ENCODE results near the gene SLC2A2.
"Not testable (repeated sequence)": the region's sequence is repeated elsewhere in the genome, so short reads cannot be mapped to it uniquely, and the experiment has no call there.

The SLC2A2 gene

DNA sequence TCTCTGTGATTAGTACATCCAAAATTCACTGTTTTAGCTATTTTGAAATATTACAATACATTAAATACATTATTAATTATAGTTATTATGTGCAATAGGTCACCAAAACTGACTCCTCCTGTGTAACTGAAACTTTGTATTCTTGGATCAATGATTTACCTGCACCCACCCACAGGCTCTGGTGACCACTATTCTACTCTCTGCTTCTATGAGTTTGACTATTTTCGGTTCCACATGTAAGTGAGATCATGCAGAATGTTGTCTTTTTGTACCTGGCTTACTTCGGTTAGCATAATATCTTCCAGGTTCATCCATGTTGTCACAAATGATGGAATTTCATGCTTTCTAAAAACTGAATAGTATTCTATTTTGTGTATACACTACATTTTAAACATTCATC lies 43.8 kb downstream of the SLC2A2 start:
- DNase-seq: no peak

DNA sequence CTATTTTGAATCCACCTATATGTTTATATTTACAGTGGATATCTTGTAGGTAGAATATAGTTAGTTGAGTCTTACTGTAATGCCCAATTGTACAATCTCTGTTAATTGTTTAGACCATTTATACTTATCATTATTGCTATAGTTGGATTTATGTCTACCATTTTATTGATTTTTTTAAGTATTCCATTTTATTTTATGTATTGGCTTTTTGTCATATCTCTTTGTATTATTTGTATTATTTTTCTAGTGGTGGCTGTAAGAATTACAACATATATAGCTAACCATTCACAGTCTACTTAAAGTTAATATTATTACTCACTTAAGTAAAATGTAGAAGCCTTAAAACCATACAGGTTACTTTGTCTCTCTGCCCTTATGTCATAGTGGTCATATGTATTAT lies 46.1 kb downstream of the SLC2A2 start:
- no peak for DNase-seq

DNA sequence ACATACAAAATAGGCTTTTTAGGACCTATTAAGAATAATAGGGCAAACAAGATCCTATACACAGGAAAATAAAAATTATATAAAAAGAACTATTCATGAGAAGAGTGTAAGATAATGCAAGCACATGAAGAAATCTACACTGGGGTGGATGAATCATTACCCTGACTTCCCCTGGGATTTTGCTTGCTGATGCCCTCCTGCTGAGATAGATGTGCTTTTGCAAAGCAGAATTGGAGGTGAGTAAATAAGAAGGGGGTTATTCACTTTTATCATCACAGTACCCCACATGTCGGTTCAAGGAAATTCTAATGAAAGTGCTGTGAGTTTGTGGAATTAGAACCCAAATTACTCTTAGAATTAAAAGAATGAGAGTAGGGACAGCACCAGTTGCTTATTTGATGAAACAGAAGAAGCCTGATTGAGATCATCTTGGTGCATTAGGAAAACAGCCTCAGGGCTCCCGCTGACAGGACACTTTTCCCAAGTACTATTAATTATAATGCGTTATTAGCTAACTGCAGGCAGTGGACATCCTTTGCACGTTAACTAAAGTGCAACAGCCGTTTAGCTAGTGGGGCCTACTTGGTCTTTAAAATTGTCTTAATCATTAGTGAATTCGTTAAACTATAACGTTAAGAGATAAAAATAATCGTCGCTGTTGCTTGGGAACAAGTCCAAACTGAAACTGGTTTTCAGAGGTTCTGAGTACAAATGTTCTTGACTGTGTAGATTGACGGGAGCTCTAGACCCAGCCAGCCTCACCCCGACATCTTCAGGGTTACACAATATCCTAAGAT lies 48.4 kb downstream of the SLC2A2 start:
- no peak for DNase-seq

DNA sequence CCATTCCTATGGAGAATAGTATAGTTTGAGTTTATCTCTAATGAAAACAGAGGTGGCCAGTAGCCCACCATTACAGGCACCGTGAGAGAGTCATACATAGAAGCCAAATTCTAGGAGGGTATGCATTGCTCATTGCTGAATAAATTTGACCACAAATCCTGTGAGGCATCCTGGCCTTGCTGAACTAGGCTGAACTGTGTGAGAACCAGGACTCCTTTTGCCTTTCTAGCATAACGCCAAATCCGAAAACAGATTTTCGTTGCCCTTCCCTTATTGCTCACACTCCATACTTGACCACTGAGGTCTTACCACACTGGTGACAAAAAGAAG lies 50.4 kb downstream of the SLC2A2 start:
- DNase-seq: no peak

DNA sequence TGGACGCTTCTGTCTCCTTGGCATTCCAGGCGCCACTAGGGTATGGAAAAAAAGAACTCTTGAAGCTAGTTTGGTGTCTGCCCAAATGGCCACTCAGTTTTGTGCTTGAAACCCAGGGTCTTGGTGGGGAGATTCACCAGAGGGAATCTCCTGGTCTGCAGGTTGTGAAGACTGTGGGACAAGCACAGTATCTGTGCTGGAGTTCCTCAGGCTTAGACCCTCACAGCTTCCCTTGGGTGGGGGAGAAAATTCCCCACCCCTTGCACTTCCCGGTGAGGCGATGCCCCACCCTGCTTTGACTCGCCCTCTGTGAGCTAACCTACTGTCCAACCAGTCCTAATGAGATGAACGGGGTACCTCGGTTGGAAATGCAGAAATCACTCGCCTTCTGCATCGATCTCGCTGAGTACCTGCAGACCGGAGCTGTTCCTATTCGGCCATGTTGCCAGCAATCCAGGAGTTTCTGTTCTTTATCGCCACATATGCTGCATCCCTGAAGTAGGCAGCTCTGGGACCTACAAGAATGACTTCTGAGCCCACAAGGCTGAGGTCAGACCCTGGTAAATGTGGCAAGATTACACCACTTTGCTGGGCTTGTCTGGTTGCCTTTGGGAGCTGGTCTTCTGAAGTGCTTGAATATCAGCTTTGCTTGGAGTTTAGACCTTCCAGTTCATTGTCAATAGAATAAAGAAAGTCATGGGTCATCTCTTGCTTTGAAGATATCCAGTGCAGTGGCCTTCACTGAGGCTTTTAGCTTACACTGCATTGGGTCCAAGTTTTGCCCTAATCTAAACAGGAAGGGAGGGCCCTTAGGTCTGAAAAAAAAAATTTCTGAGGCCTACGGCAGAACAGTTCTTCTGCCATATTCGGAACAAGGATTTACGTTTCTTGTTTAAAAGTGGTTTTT lies 51.0 kb downstream of the SLC2A2 start:
- no peak for DNase-seq

DNA sequence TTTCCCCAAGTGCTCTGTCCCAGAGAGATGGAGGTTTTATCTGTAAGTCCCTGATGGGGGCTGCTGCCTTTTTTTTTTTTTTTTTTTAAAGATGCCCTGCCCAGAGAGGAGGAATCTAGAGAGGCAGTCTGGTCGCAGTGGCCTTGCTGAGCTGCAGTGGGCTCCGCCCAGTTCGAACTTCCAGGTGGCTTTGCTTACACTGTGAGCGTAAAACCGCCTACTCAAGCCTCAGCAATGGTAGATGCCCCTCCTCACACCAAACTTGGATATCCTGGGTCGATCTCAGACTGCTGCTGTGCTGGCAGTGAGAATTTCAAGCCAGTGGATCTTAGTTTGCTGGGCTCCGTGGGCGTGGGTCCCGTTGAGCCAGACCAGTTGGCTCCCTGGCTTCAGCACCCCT lies 51.6 kb downstream of the SLC2A2 start:
- no peak for DNase-seq

DNA sequence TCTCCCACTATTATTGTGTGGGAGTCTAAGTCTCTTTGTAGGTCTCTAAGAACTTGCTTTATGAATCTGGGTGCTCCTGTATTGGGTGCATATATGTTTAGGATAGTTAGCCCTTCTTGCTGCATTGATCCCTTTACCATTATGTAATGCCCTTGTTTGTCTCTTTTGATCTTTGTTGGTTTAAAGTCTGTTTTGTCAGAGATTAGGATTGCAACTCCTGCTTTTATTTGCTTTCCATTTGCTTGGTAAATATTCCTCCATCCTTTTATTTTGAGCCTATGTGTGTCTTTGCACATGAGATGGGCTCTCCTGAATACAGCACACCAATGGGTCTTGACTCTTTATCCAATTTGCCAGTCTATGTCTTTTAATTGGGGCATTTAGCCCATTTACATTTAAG lies 53.6 kb downstream of the SLC2A2 start:
- DNase-seq: not testable (repeated sequence)

DNA sequence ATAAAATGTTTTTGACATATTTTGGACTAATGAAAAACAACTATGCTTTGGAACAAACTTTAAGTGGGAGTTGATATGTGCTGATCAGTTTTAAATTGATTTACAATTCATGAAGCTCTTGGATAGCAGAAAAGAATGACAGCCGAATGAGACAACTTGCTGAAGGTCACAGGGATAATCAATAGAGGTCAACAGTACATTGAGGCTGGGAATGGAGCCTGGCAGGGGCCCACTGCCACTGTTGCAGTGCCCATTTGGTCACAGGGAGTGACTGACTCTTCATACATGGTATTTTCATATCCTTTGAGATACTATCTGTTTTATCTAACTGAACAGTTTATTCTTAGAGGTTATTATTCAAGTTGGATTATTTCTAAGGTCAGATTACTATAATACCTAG lies 59.4 kb downstream of the SLC2A2 start:
- DNase-seq: no peak

DNA sequence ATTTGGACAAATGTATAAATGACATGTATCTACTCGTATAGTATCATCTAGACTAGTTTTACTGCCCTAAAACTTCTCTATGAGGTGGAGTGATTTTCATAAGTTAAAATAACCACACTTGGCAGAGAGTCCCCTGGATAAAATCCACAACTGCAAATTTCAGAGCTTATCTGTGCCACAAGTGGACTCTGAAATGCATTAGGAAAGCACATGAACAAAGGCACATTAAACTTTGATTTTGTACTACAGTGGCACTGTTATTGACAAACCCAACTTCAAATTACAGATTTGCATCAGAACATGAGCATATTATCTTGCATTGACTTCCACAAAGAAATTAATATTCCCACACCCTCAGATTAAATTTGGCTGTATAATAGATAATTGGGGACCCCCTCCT lies 60.0 kb downstream of the SLC2A2 start:
- DNase-seq: no peak

DNA sequence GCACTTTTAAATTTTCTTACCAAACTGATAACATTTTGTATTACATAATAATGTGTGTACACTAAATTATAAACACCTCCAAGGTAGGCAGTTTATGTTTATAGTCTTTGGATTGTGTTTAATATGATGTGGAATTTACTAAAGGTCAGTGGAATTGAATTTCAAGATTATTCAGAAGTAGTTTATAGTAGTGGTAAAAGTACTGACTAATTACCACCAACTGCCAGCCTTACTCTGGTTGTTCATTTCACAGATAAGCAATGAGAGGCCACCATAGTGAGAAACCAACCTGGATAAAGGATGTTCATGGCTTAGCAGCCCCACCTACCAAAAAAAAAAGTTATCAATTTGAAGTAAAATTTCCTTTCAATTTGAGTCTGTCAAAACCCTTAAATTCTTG lies 64.1 kb downstream of the SLC2A2 start:
- DNase-seq: no peak

DNA sequence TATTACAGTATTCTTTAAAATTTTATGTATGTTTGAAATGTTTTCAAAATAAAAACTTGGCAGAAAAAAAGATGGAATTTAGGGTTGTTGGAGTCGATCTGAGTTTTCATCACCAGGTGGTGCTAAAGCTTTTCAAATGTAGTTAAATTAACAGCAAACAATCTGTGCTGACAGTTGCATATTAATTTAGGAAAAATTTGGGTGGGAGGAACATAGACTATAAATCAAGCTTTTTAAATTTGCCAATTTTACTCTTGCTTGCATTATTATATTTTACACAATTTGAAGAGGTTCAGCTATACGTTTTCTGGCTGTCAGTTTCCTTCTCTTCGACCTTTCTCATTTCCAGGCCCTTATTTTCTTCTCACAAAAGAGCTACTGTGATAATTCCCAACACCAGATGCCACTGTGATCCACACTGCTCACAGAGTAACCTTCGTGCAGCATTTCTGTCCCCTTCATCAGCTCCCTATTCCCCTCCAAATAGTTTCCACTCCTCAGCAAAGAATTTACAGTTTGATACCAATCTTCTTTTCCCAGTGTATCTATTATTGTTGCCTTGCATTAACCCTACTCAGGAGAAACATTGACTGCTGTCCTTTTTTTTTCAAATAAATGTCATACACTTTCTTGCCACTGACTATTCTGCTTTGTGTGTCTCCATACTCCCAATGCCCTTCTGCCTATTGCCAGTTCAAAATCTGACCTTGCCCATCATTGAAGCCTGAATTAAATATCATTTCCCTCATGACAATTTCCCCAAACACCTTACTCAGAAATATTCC lies 64.7 kb downstream of the SLC2A2 start:
- no peak for DNase-seq

DNA sequence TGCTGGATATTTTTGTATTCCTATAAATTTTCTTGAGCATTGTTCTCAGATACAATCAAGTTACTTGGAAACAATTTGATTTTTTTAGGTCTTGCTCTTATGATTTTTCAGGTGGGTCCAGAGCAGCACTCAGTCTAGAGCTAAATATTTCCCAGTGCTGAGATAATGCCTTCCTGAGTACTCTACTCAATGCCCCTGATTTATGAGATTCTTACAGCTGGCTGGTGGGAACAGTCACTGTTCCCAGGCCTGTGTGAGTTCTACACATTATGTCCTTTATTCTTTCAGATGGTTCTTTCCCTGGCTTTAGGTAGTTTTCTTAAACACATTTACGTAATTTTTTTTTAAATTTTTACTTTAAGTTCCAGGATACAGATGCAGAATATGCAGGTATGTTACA lies 67.1 kb downstream of the SLC2A2 start:
- no peak for DNase-seq

DNA sequence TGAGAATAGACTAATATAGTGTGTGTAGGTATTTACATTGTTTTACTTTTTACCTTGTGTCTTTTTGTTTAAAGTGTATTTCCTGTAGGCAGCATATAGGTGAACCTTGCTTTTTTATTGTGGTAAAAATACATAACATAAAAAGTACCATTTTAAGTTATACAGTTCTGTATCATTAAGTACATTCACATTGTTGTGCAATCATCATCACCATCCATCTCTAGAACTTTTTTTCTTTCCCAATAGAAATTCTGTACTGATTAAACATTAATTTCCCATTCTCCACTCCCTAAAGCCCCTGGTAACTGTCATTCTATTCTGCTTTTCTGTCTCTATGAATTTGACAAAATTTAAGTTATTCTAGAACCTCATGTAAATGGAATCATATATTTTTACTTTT lies 69.9 kb downstream of the SLC2A2 start:
- no peak for DNase-seq

DNA sequence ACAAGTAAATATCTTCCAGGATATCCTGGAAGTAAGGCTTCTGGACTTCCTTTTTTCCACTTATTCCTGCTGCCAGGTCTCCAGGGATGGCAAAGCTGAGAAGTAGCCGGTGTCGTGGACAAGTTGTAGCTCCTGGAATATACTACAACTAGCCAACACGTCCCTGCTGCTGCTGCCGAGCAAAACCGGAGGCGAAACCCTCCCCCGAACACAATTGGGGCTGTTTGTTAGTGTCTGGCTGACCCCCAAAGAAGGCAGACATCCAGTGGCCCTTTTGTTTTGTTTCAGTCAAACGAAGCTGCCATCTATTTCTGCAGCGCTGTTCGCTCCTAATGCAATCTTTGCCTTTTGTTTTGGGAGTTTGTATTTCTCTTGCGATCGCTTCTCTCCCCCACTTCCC lies 72.8 kb downstream of the SLC2A2 start:
- no peak for DNase-seq

DNA sequence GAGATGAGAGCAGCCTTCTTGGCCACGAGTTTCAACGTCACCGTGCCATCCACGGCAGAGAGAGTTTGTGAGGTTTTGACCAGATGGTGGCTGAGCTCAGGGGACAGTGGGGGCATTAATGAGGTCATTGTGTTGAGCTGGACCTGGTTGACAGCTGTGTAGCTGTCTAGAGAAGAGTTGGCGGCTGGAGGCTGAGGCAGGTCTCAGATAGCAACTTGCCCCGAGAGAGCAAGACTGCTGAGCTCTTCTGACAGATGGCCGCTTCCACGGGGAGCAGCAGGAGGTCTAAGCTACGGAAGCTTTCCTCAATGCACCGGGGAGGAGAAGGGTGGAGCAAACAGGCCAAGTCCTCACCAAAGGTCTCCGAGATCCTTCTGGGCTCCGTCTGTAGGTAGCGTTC lies 73.3 kb downstream of the SLC2A2 start:
- no peak for DNase-seq

DNA sequence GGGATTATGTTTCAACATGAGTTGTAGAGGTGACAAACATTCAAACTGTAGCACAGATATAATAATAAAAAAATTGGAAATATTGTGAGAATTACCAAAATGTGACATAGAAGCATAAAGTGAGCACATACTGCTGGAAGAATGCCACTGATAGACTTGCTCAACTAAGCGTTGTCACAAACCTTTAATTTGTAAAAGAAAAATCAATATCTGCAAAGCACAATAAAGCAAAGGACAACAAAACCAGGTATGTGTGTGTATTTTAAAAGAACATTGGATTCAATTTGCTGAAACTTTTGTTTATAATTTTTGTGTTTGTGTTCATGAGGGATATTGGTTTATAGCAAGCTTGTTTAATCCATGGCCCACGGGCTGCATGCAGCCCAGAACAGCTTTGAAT lies 77.3 kb downstream of the SLC2A2 start:
- no peak for DNase-seq

DNA sequence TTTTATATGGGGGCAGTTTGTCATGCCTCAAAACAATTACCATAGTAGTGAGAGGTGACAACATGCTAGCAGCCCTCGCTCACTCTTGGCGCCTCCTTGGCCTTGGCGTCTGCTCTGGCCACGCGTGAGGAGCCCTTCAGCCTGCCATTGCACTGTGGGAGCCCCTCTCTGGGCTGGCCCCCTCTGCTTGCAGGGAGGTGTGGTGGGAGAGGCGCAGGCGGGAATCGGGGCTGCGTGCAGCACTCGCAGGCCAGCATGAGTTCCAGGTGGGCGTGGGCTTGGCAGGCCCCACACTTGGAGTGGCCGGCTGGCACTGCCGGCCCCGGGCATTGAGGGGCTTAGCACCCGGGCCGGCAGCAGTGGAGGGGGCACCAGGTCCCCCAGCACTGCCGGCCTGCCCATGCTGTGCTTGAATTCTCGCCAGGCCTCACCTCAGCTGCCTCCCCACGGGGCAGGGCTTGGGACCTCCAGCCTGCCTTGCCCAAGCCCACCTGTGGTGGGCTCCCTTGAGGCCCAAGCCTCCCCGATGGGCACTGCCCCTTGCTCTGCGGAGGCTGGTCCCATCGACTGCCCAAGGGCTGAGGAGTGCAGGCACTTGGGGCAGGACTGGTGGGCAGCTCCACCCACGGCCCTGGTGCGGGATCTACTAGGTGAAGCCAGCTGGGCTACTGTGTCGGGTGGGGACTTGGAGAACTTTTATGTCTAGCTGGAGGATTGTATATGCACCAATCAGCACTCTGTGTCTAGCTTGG lies 79.3 kb downstream of the SLC2A2 start:
- DNase-seq: no peak

All from activated gamma-delta T cell (primary cell).